ENCODE measurements around the gene DCTPP1. TPM values are rescaled to one million over a fixed set of nuclear protein-coding genes. Genes with fewer than 3 reads are reported as not detected.

Gene DCTPP1
- total and polyA plus RNA-seq, 2 of the 13 experiments (the other 11 are each of a cell fraction or from before 2014, with no cell fraction given), result 54.8 to 74.4 TPM

DNA sequence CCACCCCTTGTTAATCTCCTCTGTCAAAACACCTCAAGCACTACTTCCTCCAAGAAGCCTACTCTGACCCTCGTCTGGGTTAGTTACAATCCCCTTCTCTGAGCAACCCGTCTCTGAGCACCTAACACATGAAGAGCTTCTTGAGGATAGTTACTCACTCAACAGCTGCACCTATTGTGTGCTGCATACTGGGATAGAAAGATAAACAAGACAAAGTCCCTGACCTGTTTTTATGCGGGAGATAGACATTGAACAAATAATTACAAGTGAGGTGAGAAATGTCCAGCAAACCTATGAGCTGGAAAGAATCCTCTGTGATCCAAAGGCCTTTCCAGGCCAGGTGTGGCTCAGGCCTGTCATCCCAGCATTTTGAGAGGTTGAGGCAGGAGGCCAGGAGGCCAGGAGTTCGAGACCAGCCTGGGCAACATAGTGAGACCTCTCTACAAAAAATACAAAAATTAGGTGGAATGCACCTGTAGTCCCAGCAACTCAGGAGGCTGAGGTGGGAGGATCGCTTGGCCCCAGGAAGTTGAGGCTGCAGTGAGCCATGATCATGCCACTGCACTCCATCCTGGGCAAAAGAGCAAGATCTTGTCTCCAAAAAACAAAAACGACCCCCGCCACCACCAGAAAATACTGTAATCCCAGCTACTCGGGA is 27.9 kb downstream of the DCTPP1 start (continued):
- TF ChIP-seq ZNF431 (CRISPR knock-in tag; IDR thresholded peaks at IDR 0.05; ENCODE audit: borderline replicate concordance, low read depth) (no peak), MED8 (CRISPR knock-in tag; IDR thresholded peaks at IDR 0.05; ENCODE audit: insufficient replicate concordance) (no peak), THYN1 (CRISPR knock-in tag; IDR thresholded peaks at IDR 0.05; ENCODE audit: borderline replicate concordance, low read depth) (no peak), GATAD1 (CRISPR knock-in tag; IDR thresholded peaks at IDR 0.05) (peak; percentile 56), TBL1XR1 (IDR thresholded peaks at IDR 0.05; ENCODE audit: borderline replicate concordance, low read length, partially characterized antibody) (peak; percentile 48), ZNF484 (CRISPR knock-in tag; IDR thresholded peaks at IDR 0.05; ENCODE audit: borderline replicate concordance, low read depth) (no peak), KAT2B (IDR thresholded peaks at IDR 0.05; ENCODE audit: borderline replicate concordance, low read depth, low read length) (no peak), MTF1 (CRISPR knock-in tag; IDR thresholded peaks at IDR 0.05) (no peak), ZNF678 (CRISPR knock-in tag; IDR thresholded peaks at IDR 0.05) (no peak), ZNF24 (IDR thresholded peaks at IDR 0.05) (peak; percentile 82; the same call in 1 of the 2 replicates), POGZ (CRISPR knock-in tag; IDR thresholded peaks at IDR 0.05) (no peak; the same call in 1 of the 2 replicates), HMG20B (CRISPR knock-in tag; conservative IDR thresholded peaks at IDR 0.05) (0 out of 2 replicates have a peak, but pooled peaks have one; percentile 44), SNAPC2 (CRISPR knock-in tag; IDR thresholded peaks at IDR 0.05) (no peak; the same call in 1 of the 2 replicates), ZNF121 (CRISPR knock-in tag; IDR thresholded peaks at IDR 0.05) (peak; percentile 44; the same call in 1 of the 2 replicates), RELA (CRISPR knock-in tag; IDR thresholded peaks at IDR 0.05) (0 out of 2 replicates have a peak, but pooled peaks have one; percentile 12), MTF2 (CRISPR knock-in tag; IDR thresholded peaks at IDR 0.05; ENCODE audit: borderline replicate concordance) (no peak), MBNL3 (CRISPR knock-in tag; conservative IDR thresholded peaks at IDR 0.05) (no peak), NFRKB (IDR thresholded peaks at IDR 0.05) (no peak)
- TF ChIP-seq, protein P1, sequence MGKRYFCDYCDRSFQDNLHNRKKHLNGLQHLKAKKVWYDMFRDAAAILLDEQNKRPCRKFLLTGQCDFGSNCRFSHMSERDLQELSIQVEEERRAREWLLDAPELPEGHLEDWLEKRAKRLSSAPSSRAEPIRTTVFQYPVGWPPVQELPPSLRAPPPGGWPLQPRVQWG (CRISPR knock-in tag; IDR thresholded peaks at IDR 0.05; ENCODE audit: borderline replicate concordance, low read depth), result no peak
- TF ChIP-seq, protein P2, sequence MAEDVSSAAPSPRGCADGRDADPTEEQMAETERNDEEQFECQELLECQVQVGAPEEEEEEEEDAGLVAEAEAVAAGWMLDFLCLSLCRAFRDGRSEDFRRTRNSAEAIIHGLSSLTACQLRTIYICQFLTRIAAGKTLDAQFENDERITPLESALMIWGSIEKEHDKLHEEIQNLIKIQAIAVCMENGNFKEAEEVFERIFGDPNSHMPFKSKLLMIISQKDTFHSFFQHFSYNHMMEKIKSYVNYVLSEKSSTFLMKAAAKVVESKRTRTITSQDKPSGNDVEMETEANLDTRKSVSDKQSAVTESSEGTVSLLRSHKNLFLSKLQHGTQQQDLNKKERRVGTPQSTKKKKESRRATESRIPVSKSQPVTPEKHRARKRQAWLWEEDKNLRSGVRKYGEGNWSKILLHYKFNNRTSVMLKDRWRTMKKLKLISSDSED (CRISPR knock-in tag; IDR thresholded peaks at IDR 0.05), result no peak
- TF ChIP-seq, protein P3, sequence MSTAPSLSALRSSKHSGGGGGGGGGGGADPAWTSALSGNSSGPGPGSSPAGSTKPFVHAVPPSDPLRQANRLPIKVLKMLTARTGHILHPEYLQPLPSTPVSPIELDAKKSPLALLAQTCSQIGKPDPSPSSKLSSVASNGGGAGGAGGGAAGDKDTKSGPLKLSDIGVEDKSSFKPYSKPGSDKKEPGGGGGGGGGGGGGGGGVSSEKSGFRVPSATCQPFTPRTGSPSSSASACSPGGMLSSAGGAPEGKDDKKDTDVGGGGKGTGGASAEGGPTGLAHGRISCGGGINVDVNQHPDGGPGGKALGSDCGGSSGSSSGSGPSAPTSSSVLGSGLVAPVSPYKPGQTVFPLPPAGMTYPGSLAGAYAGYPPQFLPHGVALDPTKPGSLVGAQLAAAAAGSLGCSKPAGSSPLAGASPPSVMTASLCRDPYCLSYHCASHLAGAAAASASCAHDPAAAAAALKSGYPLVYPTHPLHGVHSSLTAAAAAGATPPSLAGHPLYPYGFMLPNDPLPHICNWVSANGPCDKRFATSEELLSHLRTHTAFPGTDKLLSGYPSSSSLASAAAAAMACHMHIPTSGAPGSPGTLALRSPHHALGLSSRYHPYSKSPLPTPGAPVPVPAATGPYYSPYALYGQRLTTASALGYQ (CRISPR knock-in tag; IDR thresholded peaks at IDR 0.05), result peak; percentile 20; the same call in 1 of the 2 replicates
- TF ChIP-seq, protein P4, sequence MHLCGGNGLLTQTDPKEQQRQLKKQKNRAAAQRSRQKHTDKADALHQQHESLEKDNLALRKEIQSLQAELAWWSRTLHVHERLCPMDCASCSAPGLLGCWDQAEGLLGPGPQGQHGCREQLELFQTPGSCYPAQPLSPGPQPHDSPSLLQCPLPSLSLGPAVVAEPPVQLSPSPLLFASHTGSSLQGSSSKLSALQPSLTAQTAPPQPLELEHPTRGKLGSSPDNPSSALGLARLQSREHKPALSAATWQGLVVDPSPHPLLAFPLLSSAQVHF (CRISPR knock-in tag; IDR thresholded peaks at IDR 0.05), result no peak
- TF ChIP-seq, protein P5, sequence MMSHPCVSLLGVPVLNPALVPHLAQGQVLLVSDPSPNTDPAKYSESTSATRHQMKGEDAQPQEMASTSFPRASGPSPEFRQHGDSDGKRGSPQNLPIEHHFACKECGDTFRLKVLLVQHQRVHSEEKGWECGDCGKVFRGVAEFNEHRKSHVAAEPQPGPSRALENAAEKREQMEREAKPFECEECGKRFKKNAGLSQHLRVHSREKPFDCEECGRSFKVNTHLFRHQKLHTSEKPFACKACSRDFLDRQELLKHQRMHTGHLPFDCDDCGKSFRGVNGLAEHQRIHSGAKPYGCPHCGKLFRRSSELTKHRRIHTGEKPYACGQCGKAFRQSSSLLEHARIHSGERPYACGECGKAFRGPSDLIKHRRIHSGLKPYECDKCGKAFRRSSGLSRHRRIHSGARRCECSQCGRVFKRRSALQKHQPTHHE (CRISPR knock-in tag; IDR thresholded peaks at IDR 0.05; ENCODE audit: borderline replicate concordance), result 0 out of 2 replicates have a peak, but pooled peaks have one; percentile 9
- TF ChIP-seq, protein P6, sequence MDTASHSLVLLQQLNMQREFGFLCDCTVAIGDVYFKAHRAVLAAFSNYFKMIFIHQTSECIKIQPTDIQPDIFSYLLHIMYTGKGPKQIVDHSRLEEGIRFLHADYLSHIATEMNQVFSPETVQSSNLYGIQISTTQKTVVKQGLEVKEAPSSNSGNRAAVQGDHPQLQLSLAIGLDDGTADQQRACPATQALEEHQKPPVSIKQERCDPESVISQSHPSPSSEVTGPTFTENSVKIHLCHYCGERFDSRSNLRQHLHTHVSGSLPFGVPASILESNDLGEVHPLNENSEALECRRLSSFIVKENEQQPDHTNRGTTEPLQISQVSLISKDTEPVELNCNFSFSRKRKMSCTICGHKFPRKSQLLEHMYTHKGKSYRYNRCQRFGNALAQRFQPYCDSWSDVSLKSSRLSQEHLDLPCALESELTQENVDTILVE (CRISPR knock-in tag; IDR thresholded peaks at IDR 0.05), result peak; percentile 75; the same call in 1 of the 2 replicates

Measured in HepG2 (cell line).